Transverse colon (tissue), 4 donors: ENCODE results near the gene PSAT1. TPM values are rescaled to one million over a fixed set of nuclear protein-coding genes. Genes with fewer than 3 reads are reported as not detected.

Source experiments
- DNase-seq: peaks from one replicate; pipeline ENCODE4 v3.0.0-alpha.2; 2019
- H3K27ac ChIP-seq, 4 donors: fragments of 200-600 bp; sonication (generic); 2 replicates each; pipeline ENCODE4 v1.5.1; 2016 to 2018; ENCODE audit warnings: inconsistent platforms in 4 of 4
- H3K27me3 ChIP-seq: fragments of 200-600 bp; sonication (generic); 2 replicates; pipeline ENCODE4 v1.5.1; 2017; ENCODE audit warnings: inconsistent platforms
- H3K36me3 ChIP-seq, 4 donors: fragments of 200-600 bp; sonication (generic); 2 replicates each; pipeline ENCODE4 v1.5.1; 2017 to 2019; ENCODE audit warnings: inconsistent platforms in 4 of 4
- H3K4me1 ChIP-seq, 4 donors: fragments of 200-600 bp; sonication (generic); 2 replicates each; pipeline ENCODE4 v1.5.1; 2017 to 2020; ENCODE audit warnings: inconsistent platforms in 4 of 4
- H3K4me3 ChIP-seq, 4 donors: fragments of 200-600 bp; sonication (generic); 1 replicate in 1 of 4; 2 replicates in 3 of 4; pipeline versions ENCODE4 v1.5.1 to v1.6.1; 2017 to 2019; ENCODE audit warnings: inconsistent platforms in 4 of 4
- H3K9me3 ChIP-seq, 2 donors: fragments of 200-600 bp; sonication (generic); 2 replicates each; pipeline ENCODE4 v1.5.1; 2017 to 2019; ENCODE audit warnings: inconsistent platforms in 2 of 2
- CTCF ChIP-seq, 5 experiments: fragments of 200-600 bp in 3 of 5; fragments of 450-650 bp in 2 of 5; sonication (generic) in 3 of 5; IDR thresholded peaks; 1 replicate in 2 of 5; 2 replicates in 3 of 5; pipeline ENCODE4 v1.5.1; 2016 to 2017; ENCODE audit warnings: antibody characterized with exemption in 5 of 5, inconsistent platforms in 3 of 5, mild to moderate bottlenecking in 2 of 5, moderate library complexity in 1 of 5
- EP300 ChIP-seq: sonication (generic); formaldehyde crosslinking; IDR thresholded peaks from one replicate; pipeline ENCODE4 v1.6.1; 2017; ENCODE audit warnings: antibody characterized with exemption, low read depth
- POLR2A ChIP-seq: fragments of 450-650 bp; IDR thresholded peaks from one replicate; pipeline ENCODE4 v1.6.1; 2016; ENCODE audit warnings: antibody characterized with exemption, mild to moderate bottlenecking, moderate library complexity
- POLR2AphosphoS5 ChIP-seq, 3 donors: sonication (generic); formaldehyde crosslinking; IDR thresholded peaks; one replicate each; pipeline ENCODE4 v1.6.1; 2016; ENCODE audit warnings: antibody characterized with exemption in 3 of 3
- WGBS, 2 donors: methylation state at CpG; one replicate each; pipeline ENCODE4 v1.1.5; 2018; ENCODE audit warnings: low coverage in 1 of 2; 5-methylcytosine and 5-hydroxymethylcytosine counted together
- in situ Hi-C, 4 donors: fragments of 200-750 bp; cut with MboI; loops; one replicate each; pipeline versions ENCODE4 v1.15.0 to v1.15.1; 2017; ENCODE audit warnings: low sequenced_read_pairs in 3 of 4, low pct_ligation_motif_present in 1 of 4, low pct_unique_long_range_greater_than_20kb in 1 of 4
- intact Hi-C: fragments of 100-400 bp; cut with DNase I; formaldehyde crosslinking; loops from one replicate; pipeline ENCODE4 v1.15.1; 2023; ENCODE audit warnings: low total_unique reads
- total RNA-seq, 4 donors: library from RNA; depleted of rRNA; stranded (reverse); fragments of >200 nt; gene quantifications; one replicate each; pipeline ENCODE4 v1.1.0, GENCODE V29; 2016

The PSAT1 gene
- total RNA-seq, 4 donors from 2014 or later, result 1.6 to 3.5 (median 2.3) TPM; not detected in 1

- Histone ChIP-seq H3K27me3 (peaks cover 23% of the 10 kb centered on the region), H3K27ac (peak overlapping the region; percentile 50 to 74 (median 58)), H3K4me1 (peaks cover 0 to 29% (median 26%) of the 10 kb centered on the region in 4 donors), H3K9me3 (no peaks in the 10 kb centered on the region), H3K4me3 (peak overlapping the region; percentile 10 to 65 (median 49)), H3K36me3 (no peaks in the 10 kb centered on the region)
- peak; percentile 20 for DNase-seq
- in situ Hi-C loops, result no loop called here
- WGBS, 2 donors, result 12% methylated on average over 32 of the region's 32 CpGs; no CpG with 5 or more reads in 1 of the 2 donors
- TF ChIP-seq POLR2A, result no peak
- TF ChIP-seq EP300, result no peak
- no peak for TF ChIP-seq POLR2AphosphoS5 (IDR thresholded peaks at IDR 0.05)
- no peak for TF ChIP-seq CTCF (IDR thresholded peaks at IDR 0.05)
- intact Hi-C loops, result no loop called here
These were observed 578 bp upstream of the PSAT1 start for GRCh38 chr9:78296201-78296892.

GRCh38 chr9:78297672-78297961 is 692 bp downstream of the PSAT1 start:
- Histone ChIP-seq H3K9me3 (no peaks in the 10 kb centered on the region), H3K36me3 (no peaks in the 10 kb centered on the region), H3K27ac (peak overlapping the region in 2 of 4 donors; percentile 57 to 74), H3K4me1 (peaks cover 0 to 29% (median 26%) of the 10 kb centered on the region in 4 donors), H3K4me3 (peak overlapping the region; percentile 22 to 65 (median 49)), H3K27me3 (peaks cover 25% of the 10 kb centered on the region)
- intact Hi-C loops, result no loop called here
- DNase-seq, result no peak
- in situ Hi-C loops, result no loop called here
- WGBS, 2 donors, result 1 to 8% methylated on average over 5 to 10 of the region's 10 CpGs
- TF ChIP-seq POLR2A (no peak), EP300 (no peak), POLR2AphosphoS5 (IDR thresholded peaks at IDR 0.05) (no peak), CTCF (IDR thresholded peaks at IDR 0.05) (no peak)

- 7 to 14% methylated on average over 6 to 16 of the region's 16 CpGs for WGBS, 2 donors
- intact Hi-C loops (no loop called here), in situ Hi-C loops (no loop called here)
- peak overlapping the region in 3 of 4 donors; percentile 40 to 65 (median 58) for H3K4me3 ChIP-seq
- peaks cover 0 to 29% (median 26%) of the 10 kb centered on the region in 4 donors for H3K4me1 ChIP-seq
- H3K36me3 ChIP-seq, result no peaks in the 10 kb centered on the region
- no peaks in the 10 kb centered on the region for H3K9me3 ChIP-seq
- no peak for DNase-seq
- H3K27me3 ChIP-seq, result peaks cover 25% of the 10 kb centered on the region
- H3K27ac ChIP-seq, result no peak overlapping the region
- TF ChIP-seq POLR2AphosphoS5 (IDR thresholded peaks at IDR 0.05), result no peak
- TF ChIP-seq POLR2A, result no peak
- TF ChIP-seq EP300, result no peak
- TF ChIP-seq CTCF (IDR thresholded peaks at IDR 0.05), result no peak
These were observed 1.3 kb downstream of the PSAT1 start for GRCh38 chr9:78298046-78298765.

- no peaks in the 10 kb centered on the region for H3K36me3 ChIP-seq
- intact Hi-C loops (no loop called here), in situ Hi-C loops (no loop called here)
- H3K4me1 ChIP-seq, result peaks cover 0 to 29% (median 26%) of the 10 kb centered on the region in 4 donors
- H3K4me3 ChIP-seq, result no peak overlapping the region
- H3K9me3 ChIP-seq, result no peaks in the 10 kb centered on the region
- no peak for DNase-seq
- no peak overlapping the region for H3K27ac ChIP-seq
- H3K27me3 ChIP-seq, result peaks cover 25% of the 10 kb centered on the region
- WGBS, 2 donors, result 94 to 97% methylated on average over 6 of the region's 6 CpGs
- no peak for TF ChIP-seq POLR2AphosphoS5 (IDR thresholded peaks at IDR 0.05)
- no peak for TF ChIP-seq EP300
- TF ChIP-seq CTCF (IDR thresholded peaks at IDR 0.05), result no peak
- no peak for TF ChIP-seq POLR2A
These were observed 3.3 kb downstream of the PSAT1 start for GRCh38 chr9:78300209-78300608.
